H9 (cell line): ENCODE results near the gene UNC93A. TPM values are rescaled to one million over a fixed set of nuclear protein-coding genes. Genes with fewer than 3 reads are reported as not detected.

Experiments
- DNase-seq: peaks from one replicate; pipeline ENCODE4 v3.0.0-alpha.2; 2017
- H2AFZ ChIP-seq: one replicate; pipeline ENCODE4 v1.6.1; 2013; ENCODE audit warnings: mild to moderate bottlenecking, low read length, control low read depth, moderate library complexity
- H2AK5ac ChIP-seq: 2 replicates; pipeline ENCODE4 v1.6.1; 2013; ENCODE audit warnings: low read length, control low read depth, mixed read lengths; ENCODE audit not compliant: insufficient read length
- H2BK120ac ChIP-seq: one replicate; pipeline ENCODE4 v1.6.1; 2013; ENCODE audit warnings: low read depth, mild to moderate bottlenecking, low read length, control low read depth, inconsistent platforms; ENCODE audit not compliant: poor library complexity, severe bottlenecking
- H2BK12ac ChIP-seq: 2 replicates; pipeline ENCODE4 v1.6.1; 2013; ENCODE audit warnings: low read length, control low read depth, mixed read lengths, low read depth; ENCODE audit not compliant: insufficient read length
- H2BK15ac ChIP-seq: 2 replicates; pipeline ENCODE4 v1.6.1; 2013; ENCODE audit warnings: low read depth, low read length, control low read depth
- H2BK20ac ChIP-seq: one replicate; pipeline ENCODE4 v1.6.1; 2013; ENCODE audit warnings: low read depth, mild to moderate bottlenecking, low read length, control low read depth, inconsistent platforms; ENCODE audit not compliant: poor library complexity, severe bottlenecking
- H2BK5ac ChIP-seq: 2 replicates; pipeline ENCODE4 v1.6.1; 2013; ENCODE audit warnings: low read length, control low read depth, mixed read lengths; ENCODE audit not compliant: insufficient read length
- H3K14ac ChIP-seq: 2 replicates; pipeline ENCODE4 v1.6.1; 2013; ENCODE audit warnings: low read length, control low read depth; ENCODE audit not compliant: insufficient read depth
- H3K18ac ChIP-seq: 2 replicates; pipeline ENCODE4 v1.6.1; 2013; ENCODE audit warnings: low read depth, mild to moderate bottlenecking, mixed read lengths, low read length, control low read depth; ENCODE audit not compliant: insufficient read length
- H3K23ac ChIP-seq: 2 replicates; pipeline ENCODE4 v1.6.1; 2013; ENCODE audit warnings: low read length, control low read depth, mixed read lengths, low read depth; ENCODE audit not compliant: insufficient read length
- H3K23me2 ChIP-seq: 2 replicates; pipeline ENCODE4 v1.6.1; 2013; ENCODE audit warnings: low read depth, mild to moderate bottlenecking, mixed read lengths, low read length, control low read depth; ENCODE audit not compliant: insufficient read length, poor library complexity, severe bottlenecking
- H3K27ac ChIP-seq: 2 replicates; pipeline ENCODE4 v1.5.1; 2013; ENCODE audit warnings: low read length, control low read depth, mixed read lengths, low read depth; ENCODE audit not compliant: insufficient read length
- H3K27me3 ChIP-seq: 2 replicates; pipeline ENCODE4 v1.6.1; 2013; ENCODE audit warnings: low read length, control low read depth, inconsistent platforms; ENCODE audit not compliant: insufficient read depth
- H3K4ac ChIP-seq: 2 replicates; pipeline ENCODE4 v1.6.1; 2013; ENCODE audit warnings: low read depth, mild to moderate bottlenecking, control low read depth, inconsistent platforms, low read length, moderate library complexity
- H3K4me1 ChIP-seq: 2 replicates; pipeline ENCODE4 v1.6.1; 2013; ENCODE audit warnings: low read length, control low read depth, inconsistent platforms; ENCODE audit not compliant: insufficient read depth
- H3K4me2 ChIP-seq: 2 replicates; pipeline ENCODE4 v1.6.1; 2013; ENCODE audit warnings: low read length, control low read depth, mixed read lengths; ENCODE audit not compliant: insufficient read length, insufficient read depth
- H3K56ac ChIP-seq: 2 replicates; pipeline ENCODE4 v1.6.1; 2013; ENCODE audit warnings: low read depth, mild to moderate bottlenecking, mixed read lengths, low read length, control low read depth; ENCODE audit not compliant: insufficient read length
- H3K79me1 ChIP-seq: 2 replicates; pipeline ENCODE4 v1.6.1; 2013; ENCODE audit warnings: low read depth, mild to moderate bottlenecking, moderate library complexity, low read length, control low read depth, inconsistent platforms; ENCODE audit not compliant: insufficient read depth, poor library complexity, severe bottlenecking
- H3K79me2 ChIP-seq: 2 replicates; pipeline ENCODE4 v1.6.1; 2013; ENCODE audit warnings: low read length, control low read depth, inconsistent platforms; ENCODE audit not compliant: insufficient read depth
- H3K9ac ChIP-seq: 2 replicates; pipeline ENCODE4 v1.6.1; 2013; ENCODE audit warnings: low read length, control low read depth, mixed read lengths; ENCODE audit not compliant: insufficient read length; ENCODE audit errors: extremely low read depth
- H3K9me3 ChIP-seq: one replicate; pipeline ENCODE4 v1.6.1; 2013; ENCODE audit warnings: low read depth, low read length, inconsistent platforms; ENCODE audit not compliant: control insufficient read depth
- H3T11ph ChIP-seq: one replicate; pipeline ENCODE4 v1.6.1; 2013; ENCODE audit warnings: mild to moderate bottlenecking, low read length, control low read depth, inconsistent platforms
- H4K20me1 ChIP-seq: one replicate; pipeline ENCODE4 v1.6.1; 2013; ENCODE audit not compliant: control insufficient read depth, insufficient read length, insufficient read depth
- H4K5ac ChIP-seq: 2 replicates; pipeline ENCODE4 v1.6.1; 2013; ENCODE audit warnings: low read depth, mild to moderate bottlenecking, mixed read lengths, low read length, control low read depth; ENCODE audit not compliant: insufficient read length
- H4K8ac ChIP-seq: replicated peaks from 2 replicates; pipeline ENCODE4 v1.6.1; 2013; ENCODE audit warnings: low read length, control low read depth, mixed read lengths, low read depth; ENCODE audit not compliant: insufficient read length
- H4K91ac ChIP-seq: 2 replicates; pipeline ENCODE4 v1.6.1; 2013; ENCODE audit warnings: low read depth, mild to moderate bottlenecking, moderate library complexity, mixed read lengths, low read length, control low read depth; ENCODE audit not compliant: insufficient read length
- H3K27ac Mint-ChIP-seq, 3 experiments: 2 replicates in 2 of 3; 3 replicates in 1 of 3; pipeline ENCODE4 v1.8.0; 2020 to 2021; ENCODE audit warnings: mixed read lengths in 3 of 3, mild to moderate bottlenecking in 1 of 3, moderate library complexity in 1 of 3
- H3K27me3 Mint-ChIP-seq: 2 replicates; pipeline ENCODE4 v1.8.0; 2021; ENCODE audit warnings: low read depth, mild to moderate bottlenecking, moderate library complexity, mixed read lengths
- H3K36me3 Mint-ChIP-seq, 3 experiments: 2 replicates in 2 of 3; 3 replicates in 1 of 3; pipeline ENCODE4 v1.8.0; 2020 to 2021; ENCODE audit warnings: low read depth in 3 of 3, mixed read lengths in 3 of 3; ENCODE audit not compliant: insufficient read depth in 1 of 3
- H3K4me1 Mint-ChIP-seq, 2 experiments: 2 replicates each; pipeline ENCODE4 v1.8.0; 2020; ENCODE audit warnings: mixed read lengths in 2 of 2
- H3K4me3 Mint-ChIP-seq, 2 experiments: 2 replicates in 1 of 2; 3 replicates in 1 of 2; pipeline ENCODE4 v1.8.0; 2020 to 2021; ENCODE audit warnings: mild to moderate bottlenecking in 2 of 2, mixed read lengths in 2 of 2, moderate library complexity in 1 of 2
- H3K9me3 Mint-ChIP-seq, 2 experiments: 2 replicates in 1 of 2; 3 replicates in 1 of 2; pipeline ENCODE4 v1.8.0; 2020; ENCODE audit warnings: mild to moderate bottlenecking in 2 of 2, mixed read lengths in 2 of 2, moderate library complexity in 1 of 2
- CTCF ChIP-seq: fragments of 200-600 bp; sonication (generic); conservative IDR thresholded peaks from 3 replicates; pipeline ENCODE4 v1.8.0; 2021; ENCODE audit warnings: antibody characterized with exemption, mild to moderate bottlenecking
- whole genome bisulfite sequencing: extraction: QIAGEN DNeasy Blood & Tissue Kit; methylation state at CpG from one replicate; pipeline ENCODE4 v1.1.7; 2013; ENCODE audit warnings: missing lambda C conversion rate, low lambda C conversion rate, mixed read lengths; ENCODE audit not compliant: insufficient read length; ENCODE audit errors: extremely low coverage; 5-methylcytosine and 5-hydroxymethylcytosine counted together
- total RNA-seq: library from RNA; stranded (reverse); gene quantifications from 2 replicates; pipeline ENCODE4 v1.2.1, GENCODE V29; 2021

The UNC93A gene
- total RNA-seq, 1 experiment from 2014 or later = 0.70 TPM

- Histone ChIP-seq H3K23me2 (no peaks in the 10 kb centered on the region), H2BK5ac (no peak overlapping the region), H2AK5ac (no peak overlapping the region), H2BK15ac (no peak overlapping the region), H3K18ac (no peak overlapping the region), H2AFZ (no peak overlapping the region), H3K4ac (no peak overlapping the region), H2BK12ac (no peak overlapping the region), H3K56ac (no peak overlapping the region), H4K5ac (no peak overlapping the region), H3K79me2 (no peaks in the 10 kb centered on the region), H3K4me2 (no peak overlapping the region), H3K27me3 (no peaks in the 10 kb centered on the region), H4K8ac (no peak overlapping the region), H4K91ac (no peak overlapping the region), H3K23ac (no peak overlapping the region), H3K9ac (no peak overlapping the region), H3K9me3 (peaks cover 17% of the 10 kb centered on the region), H2BK20ac (no peak overlapping the region), H2BK120ac (no peak overlapping the region), H3K4me1 (no peaks in the 10 kb centered on the region), H3K79me1 (no peaks in the 10 kb centered on the region), H3K14ac (no peak overlapping the region), H3K27ac (no peak overlapping the region), H3T11ph (no peak overlapping the region), H4K20me1 (no peaks in the 10 kb centered on the region)
- no peak for DNase-seq
- WGBS = no CpG with 5 or more reads among the region's 5 CpGs
- no peak overlapping the region for H3K27ac Mint-ChIP-seq
- H3K4me1 Mint-ChIP-seq = no peaks in the 10 kb centered on the region; a peak in 2 of 4 replicates
- H3K9me3 Mint-ChIP-seq = peaks cover 0 to 3% of the 10 kb centered on the region in 2 experiments; a peak in 3 of 5 replicates
- H3K36me3 Mint-ChIP-seq = peaks cover 0 to 4% (median 0%) of the 10 kb centered on the region in 3 experiments; a peak in 2 of 7 replicates
- H3K27me3 Mint-ChIP-seq = peaks cover 8% of the 10 kb centered on the region
- no peak for TF ChIP-seq CTCF
- no peak overlapping the region for H3K4me3 Mint-ChIP-seq
Observed at GRCh38 chr6:167328086-167328485, 37.0 kb downstream of the UNC93A start.
